Endothelial cell (in vitro differentiated cells): Measurements from ENCODE around the gene KCNG3. TPM values are rescaled to one million over a fixed set of nuclear protein-coding genes. Genes with fewer than 3 reads are reported as not detected.

ENCODE experiments used
- DNase-seq: peaks from one replicate; pipeline ENCODE4 v3.0.0; 2021; ENCODE audit warnings: low spot score
- H3K27ac Mint-ChIP-seq: one replicate; pipeline ENCODE4 v1.8.0; 2021; ENCODE audit warnings: mixed read lengths, inconsistent platforms; ENCODE audit not compliant: unreplicated experiment
- H3K27me3 Mint-ChIP-seq: one replicate; pipeline ENCODE4 v1.8.0; 2021; ENCODE audit warnings: mild to moderate bottlenecking, moderate library complexity, mixed read lengths, inconsistent platforms; ENCODE audit not compliant: unreplicated experiment
- H3K36me3 Mint-ChIP-seq: one replicate; pipeline ENCODE4 v1.8.0; 2021; ENCODE audit warnings: mild to moderate bottlenecking, low read depth, mixed read lengths, inconsistent platforms; ENCODE audit not compliant: unreplicated experiment
- H3K4me1 Mint-ChIP-seq: one replicate; pipeline ENCODE4 v1.8.0; 2021; ENCODE audit warnings: mild to moderate bottlenecking, mixed read lengths, inconsistent platforms; ENCODE audit not compliant: unreplicated experiment
- H3K4me3 Mint-ChIP-seq: one replicate; pipeline ENCODE4 v1.8.0; 2021; ENCODE audit warnings: mild to moderate bottlenecking, mixed read lengths, inconsistent platforms; ENCODE audit not compliant: unreplicated experiment
- H3K9me3 Mint-ChIP-seq: one replicate; pipeline ENCODE4 v1.8.0; 2021; ENCODE audit warnings: mixed read lengths, inconsistent platforms; ENCODE audit not compliant: unreplicated experiment
- CTCF ChIP-seq: fragments of 200-600 bp; sonication (generic); IDR thresholded peaks from one replicate; pipeline ENCODE4 v1.5.0; 2021; ENCODE audit warnings: antibody characterized with exemption; ENCODE audit not compliant: unreplicated experiment
- total RNA-seq: library from RNA; stranded (reverse); fragmentation: NEBNext Ultra II Directional; extraction: Animal tissue kit (Norgen Biotek cat#: 25700); gene quantifications from one replicate; pipeline ENCODE4 v1.2.1, GENCODE V29; 2021; ENCODE audit not compliant: unreplicated experiment

The KCNG3 gene
- total RNA-seq, 1 donor from 2014 or later = 0.13 TPM

- Mint-ChIP-seq H3K27me3 (peaks cover 4% of the 10 kb centered on the region), H3K4me1 (peaks cover 11% of the 10 kb centered on the region), H3K27ac (no peak overlapping the region), H3K9me3 (no peaks in the 10 kb centered on the region), H3K36me3 (no peaks in the 10 kb centered on the region), H3K4me3 (no peak overlapping the region)
- no peak for TF ChIP-seq CTCF
- DNase-seq = no peak
Observed at GRCh38 chr2:42510191-42510590, 16.4 kb upstream of the KCNG3 start.

DNA sequence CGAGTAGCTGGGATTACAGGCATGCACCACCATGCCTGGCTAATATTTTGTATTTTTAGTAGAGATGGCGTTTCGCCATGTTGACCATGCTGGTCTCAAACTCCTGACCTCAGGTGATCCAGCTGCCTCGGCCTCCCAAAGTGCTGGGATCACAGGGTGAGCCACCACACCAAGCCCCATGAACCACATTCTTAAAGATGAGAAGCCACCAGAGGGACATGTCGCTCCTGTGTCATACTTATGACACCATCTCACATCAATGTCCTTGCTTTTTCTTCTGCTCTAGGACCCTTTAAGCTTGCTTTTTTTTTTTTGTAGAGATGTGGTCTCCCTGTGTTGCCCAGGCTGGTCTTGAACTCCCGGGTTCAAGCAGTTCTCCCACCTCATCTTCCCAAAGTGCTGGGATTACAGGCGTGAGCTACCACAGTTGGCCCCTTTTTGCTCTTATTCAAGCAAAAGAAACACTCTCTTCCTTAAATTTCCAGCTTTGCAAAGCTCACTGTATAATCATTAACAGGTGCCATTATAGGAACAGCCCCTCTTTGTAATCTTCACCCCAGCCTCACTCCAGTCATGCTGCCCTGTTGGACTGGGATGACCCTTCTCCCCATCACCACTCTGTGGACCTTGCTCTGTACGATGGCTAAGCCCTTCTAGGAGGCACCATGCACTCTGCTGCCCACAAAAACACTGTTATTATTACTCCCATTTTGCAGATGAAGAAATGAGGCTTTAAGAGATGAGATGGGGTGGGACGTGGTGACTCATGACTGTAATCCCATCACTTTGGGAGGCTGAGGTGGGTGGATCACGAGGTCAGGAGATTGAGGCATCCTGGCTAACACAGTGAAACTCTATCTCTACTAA, 10.8 kb upstream of the KCNG3 start:
- no peaks in the 10 kb centered on the region for H3K36me3 Mint-ChIP-seq
- H3K27me3 Mint-ChIP-seq = peaks cover 2% of the 10 kb centered on the region
- H3K9me3 Mint-ChIP-seq = no peaks in the 10 kb centered on the region
- H3K27ac Mint-ChIP-seq = no peak overlapping the region
- H3K4me3 Mint-ChIP-seq = no peak overlapping the region
- no peaks in the 10 kb centered on the region for H3K4me1 Mint-ChIP-seq
- no peak for DNase-seq
- TF ChIP-seq CTCF = no peak

- H3K27me3 Mint-ChIP-seq = peaks cover 2% of the 10 kb centered on the region
- no peaks in the 10 kb centered on the region for H3K9me3 Mint-ChIP-seq
- no peak overlapping the region for H3K27ac Mint-ChIP-seq
- no peak for DNase-seq
- no peak overlapping the region for H3K4me3 Mint-ChIP-seq
- H3K4me1 Mint-ChIP-seq = no peaks in the 10 kb centered on the region
- H3K36me3 Mint-ChIP-seq = no peaks in the 10 kb centered on the region
- no peak for TF ChIP-seq CTCF
Observed at GRCh38 chr2:42503291-42503690, 9.5 kb upstream of the KCNG3 start.

DNA sequence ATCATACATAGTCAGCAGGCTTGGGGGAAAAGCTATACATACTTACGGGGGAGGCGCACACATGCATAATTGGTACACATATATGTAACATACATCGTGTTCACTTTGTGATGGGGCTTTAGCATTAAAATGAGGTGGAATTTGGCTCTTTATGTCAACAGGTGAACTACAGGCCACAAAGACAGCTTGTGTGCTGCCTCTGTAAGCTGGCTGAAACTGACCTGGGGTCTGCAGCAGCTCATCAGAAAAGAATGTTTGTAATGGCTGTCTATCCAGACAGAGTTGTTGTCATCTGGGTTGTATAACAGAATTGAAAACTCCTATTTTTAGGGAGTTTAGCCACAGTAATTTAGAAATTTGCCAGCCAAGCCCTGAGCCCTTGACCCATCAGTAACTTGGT, 4.7 kb upstream of the KCNG3 start:
- Mint-ChIP-seq H3K9me3 (no peaks in the 10 kb centered on the region), H3K27me3 (peaks cover 7% of the 10 kb centered on the region), H3K4me1 (peaks cover 5% of the 10 kb centered on the region), H3K36me3 (peaks cover 4% of the 10 kb centered on the region), H3K4me3 (no peak overlapping the region), H3K27ac (no peak overlapping the region)
- TF ChIP-seq CTCF = no peak
- DNase-seq = no peak

GRCh38 chr2:42495611-42496010, 1.8 kb upstream of the KCNG3 start:
- TF ChIP-seq CTCF = no peak
- DNase-seq = no peak
- peaks cover 12% of the 10 kb centered on the region for H3K27me3 Mint-ChIP-seq
- peaks cover 9% of the 10 kb centered on the region for H3K4me1 Mint-ChIP-seq
- H3K27ac Mint-ChIP-seq = no peak overlapping the region
- H3K9me3 Mint-ChIP-seq = no peaks in the 10 kb centered on the region
- no peak overlapping the region for H3K4me3 Mint-ChIP-seq
- peaks cover 4% of the 10 kb centered on the region for H3K36me3 Mint-ChIP-seq
